Neural cell (in vitro differentiated cells): ENCODE results near the gene AMELX. TPM values are rescaled to one million over a fixed set of nuclear protein-coding genes. Genes with fewer than 3 reads are reported as not detected.

Experiments
- H2AFZ ChIP-seq: fragments of 200-600, 300-800 bp; sonication (generic), shearing (Covaris generic); 2 replicates; pipeline ENCODE4 v1.6.0; 2014; ENCODE audit warnings: low read depth, mild to moderate bottlenecking, antibody characterized with exemption, low read length, moderate library complexity
- H3F3A ChIP-seq: fragments of 200-600 bp; shearing (Covaris generic); 2 replicates; pipeline ENCODE4 v1.6.1; 2016; ENCODE audit warnings: mild to moderate bottlenecking, moderate library complexity, mixed read lengths, antibody characterized with exemption, low read length; ENCODE audit not compliant: insufficient read depth, poor library complexity, severe bottlenecking
- H3K27ac ChIP-seq: fragments of 200-600, 300-800 bp; sonication (generic), shearing (Covaris generic); 2 replicates; pipeline ENCODE4 v1.5.1; 2014; ENCODE audit warnings: mild to moderate bottlenecking, low read length, moderate library complexity
- H3K27me3 ChIP-seq: fragments of 300-800, 200-600 bp; sonication (generic), shearing (Covaris generic); 2 replicates; pipeline ENCODE4 v1.6.0; 2014; ENCODE audit warnings: mild to moderate bottlenecking, low read depth, low read length, moderate library complexity; ENCODE audit not compliant: insufficient read depth
- H3K36me3 ChIP-seq: fragments of 300-800, 200-600 bp; sonication (generic), shearing (Covaris generic); 2 replicates; pipeline ENCODE4 v1.5.1; 2014; ENCODE audit warnings: mild to moderate bottlenecking, antibody characterized with exemption, low read length, moderate library complexity; ENCODE audit not compliant: insufficient read depth
- H3K4me2 ChIP-seq: fragments of 300-800, 200-600 bp; sonication (generic), shearing (Covaris generic); 2 replicates; pipeline ENCODE4 v1.6.0; 2014; ENCODE audit warnings: mild to moderate bottlenecking, low read length
- H3K4me3 ChIP-seq: fragments of 300-800, 200-600 bp; sonication (generic), shearing (Covaris generic); 2 replicates; pipeline ENCODE4 v1.5.1; 2014; ENCODE audit warnings: mild to moderate bottlenecking, low read length, moderate library complexity
- H3K79me2 ChIP-seq: fragments of 200-600 bp; shearing (Covaris generic); replicated peaks from 2 replicates; pipeline ENCODE4 v1.6.0; 2014; ENCODE audit warnings: mild to moderate bottlenecking, low read length, moderate library complexity; ENCODE audit not compliant: insufficient read depth
- H3K9ac ChIP-seq: fragments of 300-800, 200-600 bp; sonication (generic), shearing (Covaris generic); 2 replicates; pipeline ENCODE4 v1.6.1; 2016; ENCODE audit warnings: mild to moderate bottlenecking, low read length, mixed read lengths
- H3K9me2 ChIP-seq: fragments of 200-600 bp; shearing (Covaris generic); 2 replicates; pipeline ENCODE4 v1.6.1; 2016; ENCODE audit warnings: mild to moderate bottlenecking, low read length, mixed read lengths; ENCODE audit not compliant: insufficient read depth
- H3K9me3 ChIP-seq: fragments of 200-600, 300-800 bp; sonication (generic), shearing (Covaris generic); 2 replicates; pipeline ENCODE4 v1.6.1; 2016; ENCODE audit warnings: mild to moderate bottlenecking, mixed run types, low read length, moderate library complexity, mixed read lengths
- H4K20me1 ChIP-seq: fragments of 200-600 bp; shearing (Covaris generic); 2 replicates; pipeline ENCODE4 v1.6.1; 2016; ENCODE audit warnings: mild to moderate bottlenecking, mixed run types; ENCODE audit not compliant: insufficient read depth
- EP300 ChIP-seq: fragments of 450-650 bp; conservative IDR thresholded peaks from 2 replicates; pipeline ENCODE4 v1.6.1; 2014; ENCODE audit warnings: antibody characterized with exemption, mild to moderate bottlenecking, moderate library complexity; ENCODE audit not compliant: poor library complexity, severe bottlenecking
- EZH2 ChIP-seq: fragments of 200-600, 300-800 bp; shearing (Covaris generic), sonication (generic); IDR thresholded peaks from 2 replicates; pipeline ENCODE4 v1.6.1; 2014; ENCODE audit warnings: antibody characterized with exemption, low read length, borderline replicate concordance, mild to moderate bottlenecking; ENCODE audit not compliant: insufficient read depth, poor library complexity, severe bottlenecking
- MXI1 ChIP-seq: fragments of 450-650 bp; conservative IDR thresholded peaks from 2 replicates; pipeline ENCODE4 v1.6.1; 2014; ENCODE audit warnings: antibody characterized with exemption, mild to moderate bottlenecking; ENCODE audit not compliant: poor library complexity, severe bottlenecking
- POLR2AphosphoS5 ChIP-seq: IDR thresholded peaks from 2 replicates; pipeline ENCODE4 v1.6.1; 2012
- RAD21 ChIP-seq: fragments of 450-650 bp; conservative IDR thresholded peaks from 2 replicates; pipeline ENCODE4 v1.6.1; 2014; ENCODE audit warnings: antibody characterized with exemption, mild to moderate bottlenecking, moderate library complexity
- SMC3 ChIP-seq: fragments of 450-650 bp; conservative IDR thresholded peaks from 2 replicates; pipeline ENCODE4 v1.6.1; 2014; ENCODE audit warnings: antibody characterized with exemption, mild to moderate bottlenecking, moderate library complexity; ENCODE audit not compliant: poor library complexity
- TAF1 ChIP-seq: IDR thresholded peaks from 2 replicates; pipeline ENCODE4 v1.6.1; 2012; ENCODE audit warnings: low read depth
- polyA plus RNA-seq: library from polyadenylated mRNA; depleted of rRNA; stranded (reverse); fragments of >200 nt; gene quantifications from 2 replicates; pipeline ENCODE4 v1.2.3, GENCODE V29; 2014
- TF ChIP-seq, protein P1 (sequence below): IDR thresholded peaks from 2 replicates; pipeline ENCODE4 v1.6.1; 2012; ENCODE audit warnings: borderline replicate concordance
- TF ChIP-seq, protein P2 (sequence below): fragments of 450-650 bp; IDR thresholded peaks from 2 replicates; pipeline ENCODE4 v1.5.1; 2014; ENCODE audit warnings: antibody characterized with exemption, mild to moderate bottlenecking, moderate library complexity; ENCODE audit not compliant: poor library complexity, severe bottlenecking

The AMELX gene
- polyA plus RNA-seq, 1 donor from 2014 or later: not detected

DNA sequence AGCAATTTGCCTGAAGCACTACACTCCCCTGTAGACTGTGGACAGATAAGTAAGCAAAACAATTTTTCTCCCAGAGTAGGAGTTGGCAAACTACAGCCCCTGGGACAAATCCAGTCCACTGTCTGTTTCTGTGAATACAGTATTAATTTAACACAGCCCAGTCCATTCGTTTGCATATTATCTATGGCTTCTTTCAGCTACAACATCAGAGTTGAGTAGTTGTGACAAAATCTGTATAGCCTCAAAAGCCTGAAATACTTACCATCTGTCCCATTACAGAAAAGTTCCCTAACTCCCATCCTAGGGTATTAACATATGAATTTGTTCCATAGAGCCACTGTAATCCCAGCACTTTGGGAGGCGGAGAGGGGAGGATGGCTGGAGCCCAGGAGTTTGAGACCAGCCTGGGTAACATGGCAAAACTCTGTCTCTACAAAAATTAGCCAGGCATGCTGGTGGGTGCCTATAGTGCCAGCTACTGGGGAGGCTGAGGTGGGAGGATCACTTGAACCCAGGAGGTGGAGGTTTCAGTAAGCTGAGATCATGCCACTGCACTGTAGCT lies 53.0 kb downstream of the AMELX start:
- no peaks in the 10 kb centered on the region for H3K36me3 ChIP-seq
- H3K4me2 ChIP-seq: no peak overlapping the region
- TF ChIP-seq POLR2AphosphoS5 (no peak), TAF1 (no peak), EP300 (no peak), MXI1 (no peak), EZH2 (no peak), SMC3 (no peak), RAD21 (no peak)
- TF ChIP-seq, protein P1, sequence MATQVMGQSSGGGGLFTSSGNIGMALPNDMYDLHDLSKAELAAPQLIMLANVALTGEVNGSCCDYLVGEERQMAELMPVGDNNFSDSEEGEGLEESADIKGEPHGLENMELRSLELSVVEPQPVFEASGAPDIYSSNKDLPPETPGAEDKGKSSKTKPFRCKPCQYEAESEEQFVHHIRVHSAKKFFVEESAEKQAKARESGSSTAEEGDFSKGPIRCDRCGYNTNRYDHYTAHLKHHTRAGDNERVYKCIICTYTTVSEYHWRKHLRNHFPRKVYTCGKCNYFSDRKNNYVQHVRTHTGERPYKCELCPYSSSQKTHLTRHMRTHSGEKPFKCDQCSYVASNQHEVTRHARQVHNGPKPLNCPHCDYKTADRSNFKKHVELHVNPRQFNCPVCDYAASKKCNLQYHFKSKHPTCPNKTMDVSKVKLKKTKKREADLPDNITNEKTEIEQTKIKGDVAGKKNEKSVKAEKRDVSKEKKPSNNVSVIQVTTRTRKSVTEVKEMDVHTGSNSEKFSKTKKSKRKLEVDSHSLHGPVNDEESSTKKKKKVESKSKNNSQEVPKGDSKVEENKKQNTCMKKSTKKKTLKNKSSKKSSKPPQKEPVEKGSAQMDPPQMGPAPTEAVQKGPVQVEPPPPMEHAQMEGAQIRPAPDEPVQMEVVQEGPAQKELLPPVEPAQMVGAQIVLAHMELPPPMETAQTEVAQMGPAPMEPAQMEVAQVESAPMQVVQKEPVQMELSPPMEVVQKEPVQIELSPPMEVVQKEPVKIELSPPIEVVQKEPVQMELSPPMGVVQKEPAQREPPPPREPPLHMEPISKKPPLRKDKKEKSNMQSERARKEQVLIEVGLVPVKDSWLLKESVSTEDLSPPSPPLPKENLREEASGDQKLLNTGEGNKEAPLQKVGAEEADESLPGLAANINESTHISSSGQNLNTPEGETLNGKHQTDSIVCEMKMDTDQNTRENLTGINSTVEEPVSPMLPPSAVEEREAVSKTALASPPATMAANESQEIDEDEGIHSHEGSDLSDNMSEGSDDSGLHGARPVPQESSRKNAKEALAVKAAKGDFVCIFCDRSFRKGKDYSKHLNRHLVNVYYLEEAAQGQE: no peak
- TF ChIP-seq, protein P2, sequence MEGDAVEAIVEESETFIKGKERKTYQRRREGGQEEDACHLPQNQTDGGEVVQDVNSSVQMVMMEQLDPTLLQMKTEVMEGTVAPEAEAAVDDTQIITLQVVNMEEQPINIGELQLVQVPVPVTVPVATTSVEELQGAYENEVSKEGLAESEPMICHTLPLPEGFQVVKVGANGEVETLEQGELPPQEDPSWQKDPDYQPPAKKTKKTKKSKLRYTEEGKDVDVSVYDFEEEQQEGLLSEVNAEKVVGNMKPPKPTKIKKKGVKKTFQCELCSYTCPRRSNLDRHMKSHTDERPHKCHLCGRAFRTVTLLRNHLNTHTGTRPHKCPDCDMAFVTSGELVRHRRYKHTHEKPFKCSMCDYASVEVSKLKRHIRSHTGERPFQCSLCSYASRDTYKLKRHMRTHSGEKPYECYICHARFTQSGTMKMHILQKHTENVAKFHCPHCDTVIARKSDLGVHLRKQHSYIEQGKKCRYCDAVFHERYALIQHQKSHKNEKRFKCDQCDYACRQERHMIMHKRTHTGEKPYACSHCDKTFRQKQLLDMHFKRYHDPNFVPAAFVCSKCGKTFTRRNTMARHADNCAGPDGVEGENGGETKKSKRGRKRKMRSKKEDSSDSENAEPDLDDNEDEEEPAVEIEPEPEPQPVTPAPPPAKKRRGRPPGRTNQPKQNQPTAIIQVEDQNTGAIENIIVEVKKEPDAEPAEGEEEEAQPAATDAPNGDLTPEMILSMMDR: no peak
- H3K4me3 ChIP-seq: no peak overlapping the region
- no peaks in the 10 kb centered on the region for H3K9me2 ChIP-seq
- H3K27me3 ChIP-seq: no peaks in the 10 kb centered on the region
- no peak overlapping the region for H3K27ac ChIP-seq
- no peaks in the 10 kb centered on the region for H4K20me1 ChIP-seq
- no peaks in the 10 kb centered on the region for H3F3A ChIP-seq
- no peak overlapping the region for H3K9ac ChIP-seq
- H3K79me2 ChIP-seq: no peaks in the 10 kb centered on the region
- no peak overlapping the region for H2AFZ ChIP-seq
- H3K9me3 ChIP-seq: no peaks in the 10 kb centered on the region

DNA sequence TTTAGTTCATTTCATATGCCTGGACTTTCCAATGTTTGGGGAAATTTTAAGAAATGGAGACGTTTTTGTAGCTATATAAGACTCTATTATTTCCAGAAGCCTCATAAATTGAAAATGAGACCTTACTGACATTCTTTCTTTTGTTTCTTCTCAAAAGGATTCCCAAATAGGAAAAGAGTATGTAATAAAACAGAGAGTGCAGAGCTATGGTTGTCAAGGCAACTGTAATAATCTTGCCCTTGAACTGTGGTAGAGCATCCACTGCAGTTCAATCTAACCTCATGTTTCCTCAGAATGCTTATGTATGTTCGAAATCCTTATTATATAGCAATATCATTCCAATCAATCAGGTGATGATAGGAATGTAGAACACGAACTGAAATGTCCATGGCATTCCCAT lies 54.1 kb downstream of the AMELX start:
- Histone ChIP-seq H3K9ac (no peak overlapping the region), H3K9me2 (no peaks in the 10 kb centered on the region), H4K20me1 (no peaks in the 10 kb centered on the region), H3F3A (no peaks in the 10 kb centered on the region), H3K79me2 (no peaks in the 10 kb centered on the region), H3K27me3 (no peaks in the 10 kb centered on the region), H3K9me3 (no peaks in the 10 kb centered on the region), H3K4me3 (no peak overlapping the region), H3K36me3 (no peaks in the 10 kb centered on the region), H3K4me2 (peak overlapping the region; percentile 6), H2AFZ (no peak overlapping the region), H3K27ac (peak overlapping the region; percentile 65)
- no peak for TF ChIP-seq EP300
- TF ChIP-seq MXI1: no peak
- TF ChIP-seq EZH2: no peak
- TF ChIP-seq TAF1: no peak
- no peak for TF ChIP-seq POLR2AphosphoS5
- TF ChIP-seq, protein P2: no peak
- TF ChIP-seq, protein P1: no peak
- TF ChIP-seq RAD21: no peak
- no peak for TF ChIP-seq SMC3
